Endothelial cell of umbilical vein (primary cell): ENCODE results near the gene RIPK3. TPM values are rescaled to one million over a fixed set of nuclear protein-coding genes. Genes with fewer than 3 reads are reported as not detected.

ENCODE experiments used
- BruUV-seq: library from RNA; stranded (reverse); fragments of 400-500 nt; replicated peaks from 2 replicates; lab custom pipeline; 2021; lab: Mats Ljungman, UMichigan
- CTCF ChIA-PET: fragments of 300-600, 350-600 bp; sonication (Branson Sonifier 250); formaldehyde crosslinking; loops from one replicate; lab custom pipeline; 2021; ENCODE audit warnings: antibody characterized with exemption, inconsistent platforms; lab: Charles Lee
- POLR2A ChIA-PET: fragments of 300-600, 350-600 bp; sonication (Branson Sonifier 250); formaldehyde crosslinking; loops from one replicate; lab custom pipeline; 2021; ENCODE audit warnings: antibody characterized with exemption, inconsistent platforms; lab: Charles Lee
- DNase-seq: peaks from one replicate; pipeline ENCODE4 v3.0.0-alpha.2; 2011; ENCODE audit warnings: low read depth, low spot score
- FAIRE-seq: peaks from 2 replicates; lab custom pipeline; 2011; peaks lifted over from hg19 to GRCh38; lab: Jason Lieb, UNC
- H2AFZ ChIP-seq: 2 replicates; pipeline ENCODE4 v1.6.0; 2012; ENCODE audit warnings: low read depth, low read length, control low read depth, inconsistent platforms
- H3K27ac ChIP-seq: 2 replicates; pipeline ENCODE4 v1.5.1; 2011; ENCODE audit warnings: low read depth, mild to moderate bottlenecking, control low read depth, low read length, moderate library complexity; ENCODE audit not compliant: insufficient read depth
- H3K27me3 ChIP-seq, 2 experiments: 2 replicates each; pipeline versions ENCODE4 v1.6.0 to v1.6.1; 2011; ENCODE audit warnings: low read length in 2 of 2, mixed read lengths in 1 of 2; ENCODE audit not compliant: control insufficient read depth in 2 of 2, insufficient read depth in 2 of 2
- H3K36me3 ChIP-seq, 2 experiments: 2 replicates in 1 of 2; 3 replicates in 1 of 2; pipeline ENCODE4 v1.5.1; 2011; ENCODE audit warnings: low read length in 2 of 2, mild to moderate bottlenecking in 1 of 2, moderate library complexity in 1 of 2; ENCODE audit not compliant: control insufficient read depth in 2 of 2, insufficient read depth in 2 of 2; ENCODE audit errors: extremely low read depth in 1 of 2
- H3K4me1 ChIP-seq: 3 replicates; pipeline ENCODE4 v1.5.1; 2011; ENCODE audit warnings: mild to moderate bottlenecking, low read length; ENCODE audit not compliant: control insufficient read depth, insufficient read depth; ENCODE audit errors: extremely low read depth
- H3K4me2 ChIP-seq: 2 replicates; pipeline ENCODE4 v1.6.1; 2011; ENCODE audit warnings: low read length, control low read depth, mixed read lengths; ENCODE audit not compliant: insufficient read depth
- H3K4me3 ChIP-seq, 3 experiments: fragments of 200-600 bp in 1 of 3; sonication (generic), shearing (Covaris generic) in 1 of 3; replicated peaks in 1 of 3; 2 replicates each; pipeline ENCODE4 v1.5.1; 2011 to 2016; ENCODE audit warnings: control low read depth in 3 of 3, low read length in 3 of 3, mild to moderate bottlenecking in 2 of 3, inconsistent platforms in 1 of 3, low read depth in 1 of 3, moderate library complexity in 1 of 3; ENCODE audit not compliant: insufficient read depth in 1 of 3
- H3K79me2 ChIP-seq: 2 replicates; pipeline ENCODE4 v1.6.0; 2012; ENCODE audit warnings: low read length, inconsistent platforms; ENCODE audit not compliant: control insufficient read depth, insufficient read depth
- H3K9ac ChIP-seq: replicated peaks from 2 replicates; pipeline ENCODE3; 2011; ENCODE audit warnings: low read length, control low read depth; ENCODE audit not compliant: insufficient read depth; ENCODE audit errors: extremely low read depth
- H3K9me1 ChIP-seq: replicated peaks from 3 replicates; pipeline ENCODE4 v1.6.0; 2011; ENCODE audit warnings: mild to moderate bottlenecking, low read length; ENCODE audit not compliant: control insufficient read depth, insufficient read depth; ENCODE audit errors: extremely low read depth
- H3K9me3 ChIP-seq: replicated peaks from 2 replicates; pipeline ENCODE4 v1.5.1; 2012; ENCODE audit warnings: low read length, inconsistent platforms; ENCODE audit not compliant: control insufficient read depth, insufficient read depth
- H4K20me1 ChIP-seq: replicated peaks from 2 replicates; pipeline ENCODE3; 2011; ENCODE audit warnings: mild to moderate bottlenecking, low read length; ENCODE audit not compliant: control insufficient read depth, insufficient read depth; ENCODE audit errors: extremely low read depth
- CTCF ChIP-seq, 2 donors: IDR thresholded peaks; 1 replicate in 1 of 2; 2 replicates in 1 of 2; pipeline ENCODE4 v1.5.1; 2011; ENCODE audit warnings: low read length in 2 of 2, mild to moderate bottlenecking in 2 of 2, moderate library complexity in 2 of 2, control low read depth in 1 of 2, inconsistent platforms in 1 of 2, low read depth in 1 of 2; ENCODE audit not compliant: insufficient read depth in 1 of 2; ENCODE audit errors: extremely low read depth in 1 of 2
- EZH2 ChIP-seq: IDR thresholded peaks from 2 replicates; pipeline ENCODE4 v1.6.1; 2012; ENCODE audit warnings: borderline replicate concordance, low read depth, mild to moderate bottlenecking, moderate library complexity, low read length, inconsistent platforms; ENCODE audit not compliant: severe bottlenecking
- FOS ChIP-seq: IDR thresholded peaks from 2 replicates; pipeline ENCODE4 v1.6.1; 2011; ENCODE audit warnings: mild to moderate bottlenecking, low read length, moderate library complexity, borderline replicate concordance; ENCODE audit not compliant: insufficient read depth
- GATA2 ChIP-seq: IDR thresholded peaks from 2 replicates; pipeline ENCODE4 v1.7.0; 2011; ENCODE audit warnings: low read depth, mild to moderate bottlenecking, moderate library complexity, mixed read lengths, low read length; ENCODE audit not compliant: insufficient read length, insufficient read depth
- JUN ChIP-seq: IDR thresholded peaks from 2 replicates; pipeline ENCODE4 v1.6.1; 2011; ENCODE audit warnings: borderline replicate concordance, low read depth; ENCODE audit not compliant: insufficient read length, insufficient read depth
- MAX ChIP-seq: IDR thresholded peaks from 2 replicates; pipeline ENCODE4 v1.6.1; 2011; ENCODE audit not compliant: insufficient read depth, insufficient read length
- MYC ChIP-seq: IDR thresholded peaks from one replicate; pipeline ENCODE4 v1.6.1; 2011; ENCODE audit warnings: mild to moderate bottlenecking, low read depth, low read length
- dilution Hi-C: fragments of 300-500 bp; cut with MboI; formaldehyde crosslinking; loops from one replicate; pipeline ENCODE4 v1.15.0; 2019; ENCODE audit warnings: low sequenced_read_pairs; ENCODE audit not compliant: extremely low pct_ligation_motif_present
- intact Hi-C: fragments of 100-400 bp; cut with micrococcal nuclease; formaldehyde crosslinking; loops from one replicate; pipeline ENCODE4 v1.10.0; 2022
- polyA plus RNA-seq, 4 experiments: library from polyadenylated mRNA; depleted of rRNA in 3 of 4; stranded (reverse) in 3 of 4; unstranded in 1 of 4; fragments of >200 nt; gene quantifications; 2 replicates each; pipeline versions ENCODE4 v1.2.1 to v1.2.3, GENCODE V29; 2011 to 2012; ENCODE audit warnings: missing spikeins in 1 of 4
- total RNA-seq: library from RNA; stranded (reverse); gene quantifications from 2 replicates; pipeline ENCODE4 v1.2.3, GENCODE V29; 2021

The RIPK3 gene
- total and polyA plus RNA-seq, 2 donors (not counting 3 experiments of a cell fraction or from before 2014, with no cell fraction given): 3.1 to 5.1 TPM

- H3K9me1 ChIP-seq: no peaks in the 10 kb centered on the region
- DNase-seq (peak; percentile 18), FAIRE-seq (no peak)
- dilution Hi-C loops (no loop called here), intact Hi-C loops (no loop called here)
- H3K36me3 ChIP-seq: no peaks in the 10 kb centered on the region
- CTCF ChIA-PET: interaction anchor here (0.8 to 2.8 kb wide), 8 partner anchors 10 to 80 kb away, joined by 3 to 16 read pairs (median 7); partner anchors contain the start of gene CIDEB
- POLR2A ChIA-PET: no interaction called here
- H3K27me3 ChIP-seq: peaks cover 30 to 35% of the 10 kb centered on the region in 2 experiments
- H3K4me1 ChIP-seq: no peaks in the 10 kb centered on the region
- no peak overlapping the region for H3K9ac ChIP-seq
- no peak overlapping the region for H3K4me3 ChIP-seq
- no peak overlapping the region for H3K4me2 ChIP-seq
- TF ChIP-seq FOS (no peak), CTCF (IDR thresholded peaks at IDR 0.05; ENCODE audit: extremely low read depth in 1 of 2, insufficient read depth in 1 of 2, low read depth in 1 of 2, low read length in 2 of 2) (peak in 1 of 2 donors; percentile 5)
- no peaks in the 10 kb centered on the region for H3K9me3 ChIP-seq
- no peaks in the 10 kb centered on the region for H3K79me2 ChIP-seq
- H2AFZ ChIP-seq: no peak overlapping the region
- BruUV-seq: no TSS peak
- H4K20me1 ChIP-seq: no peaks in the 10 kb centered on the region
- no peak overlapping the region for H3K27ac ChIP-seq
Measured at GRCh38 chr14:24351517-24351916, 11.7 kb upstream of the RIPK3 start.

- H3K4me1 ChIP-seq: no peaks in the 10 kb centered on the region
- CTCF ChIA-PET: interaction anchor here (0.9 to 1.2 kb wide), 4 partner anchors 12 to 16 kb away, joined by 3 to 5 read pairs (median 3); no protein-coding TSS in a partner anchor
- H3K27ac ChIP-seq: no peak overlapping the region
- DNase-seq (no peak), FAIRE-seq (no peak)
- H3K4me2 ChIP-seq: no peak overlapping the region
- no peak overlapping the region for H3K9ac ChIP-seq
- H3K9me1 ChIP-seq: no peaks in the 10 kb centered on the region
- H2AFZ ChIP-seq: no peak overlapping the region
- no peaks in the 10 kb centered on the region for H3K9me3 ChIP-seq
- no peak overlapping the region for H3K4me3 ChIP-seq
- intact Hi-C loops: no loop called here
- H3K79me2 ChIP-seq: no peaks in the 10 kb centered on the region
- POLR2A ChIA-PET: no interaction called here
- BruUV-seq: no TSS peak
- no peak for TF ChIP-seq MAX
- no peak for TF ChIP-seq JUN
- TF ChIP-seq MYC: no peak
- TF ChIP-seq GATA2: no peak
- no peak for TF ChIP-seq EZH2
- no peak for TF ChIP-seq CTCF (IDR thresholded peaks at IDR 0.05; ENCODE audit: extremely low read depth in 1 of 2, insufficient read depth in 1 of 2, low read depth in 1 of 2, low read length in 2 of 2)
- H3K27me3 ChIP-seq: peaks cover 30 to 35% of the 10 kb centered on the region in 2 experiments
- no peaks in the 10 kb centered on the region for H4K20me1 ChIP-seq
- dilution Hi-C loops: no loop called here
- no peaks in the 10 kb centered on the region for H3K36me3 ChIP-seq
Measured at GRCh38 chr14:24349742-24350141, 10.0 kb upstream of the RIPK3 start.
